HG03460 (cell line): Measurements from ENCODE around the gene MYLK2.
"Not testable (repeated sequence)": the region's sequence is repeated elsewhere in the genome, so short reads cannot be mapped to it uniquely, and the experiment has no call there.

ENCODE experiments used
- ATAC-seq: cut with Tn5 transposase; IDR thresholded peaks from one replicate; pipeline ENCODE4 v1.9.1; 2021; ENCODE audit not compliant: unreplicated experiment

The MYLK2 gene

DNA sequence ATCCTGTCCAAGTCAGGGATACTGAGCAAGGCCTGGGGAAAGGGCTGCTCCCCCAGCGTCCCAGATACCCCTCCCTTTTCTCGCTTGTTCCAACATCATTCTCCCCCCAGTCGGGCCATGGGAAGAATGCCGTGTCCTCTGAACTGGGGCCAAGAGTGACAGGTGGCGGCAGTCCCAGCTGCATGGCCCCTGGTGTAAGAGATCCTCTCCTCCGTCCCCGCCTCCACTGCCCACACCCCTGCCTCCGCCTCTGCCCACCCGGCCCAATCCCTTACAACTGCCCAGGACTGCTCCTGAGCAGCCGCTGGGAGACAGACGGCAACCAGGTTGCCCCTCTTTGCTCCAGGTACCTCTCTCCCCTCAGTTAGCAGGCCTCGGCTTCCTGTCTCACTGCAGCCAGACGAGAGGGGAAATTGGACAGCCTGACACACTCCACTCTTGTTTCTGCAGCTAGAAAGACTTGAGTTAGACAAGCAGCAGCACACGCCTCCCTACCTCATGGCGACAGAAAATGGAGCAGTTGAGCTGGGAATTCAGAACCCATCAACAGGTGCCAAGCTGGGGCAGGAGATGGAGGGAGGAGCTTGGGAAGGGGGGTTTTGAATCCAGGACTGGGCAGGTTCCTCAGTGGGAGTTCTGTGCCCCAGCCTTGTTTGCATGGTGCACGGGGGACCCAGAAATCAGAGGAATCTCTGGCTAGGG, at the start of gene MYLK2:
Gene MYLK2 (plus strand): TSS at position 274 of the 702 bp plus-strand sequence. CDS start 225 bp downstream, at position 499.
- no peak for ATAC-seq

DNA sequence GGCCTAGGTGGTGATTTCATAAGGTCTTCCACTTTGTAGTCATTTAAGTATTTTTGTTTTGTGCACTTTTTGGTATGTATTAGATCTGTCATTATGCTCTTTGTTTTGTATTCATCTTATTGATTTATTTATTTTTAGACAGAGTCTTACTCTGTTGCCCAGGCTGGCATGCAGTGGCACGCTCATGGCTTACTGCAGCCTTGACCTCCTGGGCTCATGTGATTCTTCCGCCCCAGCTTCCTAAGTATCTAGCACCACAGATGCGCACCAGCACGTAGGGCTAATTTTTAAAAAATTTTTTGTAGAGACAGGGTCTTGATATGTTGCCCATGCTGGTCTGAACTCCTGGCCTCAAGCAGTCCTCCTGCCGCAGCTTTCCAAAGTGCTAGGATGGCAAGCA, 49.5 kb upstream of the MYLK2 start:
- no peak for ATAC-seq

DNA sequence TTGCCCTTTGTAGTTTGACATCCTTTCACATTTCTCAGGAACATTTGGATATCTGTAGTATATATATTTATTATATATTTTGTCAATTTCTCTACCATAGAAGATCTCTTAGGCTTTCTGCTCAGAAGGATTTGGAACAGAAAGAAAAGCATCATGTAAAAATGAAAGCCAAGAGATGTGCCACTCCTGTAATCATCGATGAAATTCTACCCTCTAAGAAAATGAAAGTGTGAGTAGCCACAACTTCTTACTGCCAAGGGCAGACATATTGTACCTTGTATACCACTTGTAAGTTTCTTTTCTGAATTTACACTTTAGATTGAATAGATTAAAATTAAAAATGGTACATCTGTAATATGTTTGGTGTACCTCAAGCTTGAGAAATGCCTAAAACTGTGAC, 48.9 kb upstream of the MYLK2 start:
- ATAC-seq = no peak

DNA sequence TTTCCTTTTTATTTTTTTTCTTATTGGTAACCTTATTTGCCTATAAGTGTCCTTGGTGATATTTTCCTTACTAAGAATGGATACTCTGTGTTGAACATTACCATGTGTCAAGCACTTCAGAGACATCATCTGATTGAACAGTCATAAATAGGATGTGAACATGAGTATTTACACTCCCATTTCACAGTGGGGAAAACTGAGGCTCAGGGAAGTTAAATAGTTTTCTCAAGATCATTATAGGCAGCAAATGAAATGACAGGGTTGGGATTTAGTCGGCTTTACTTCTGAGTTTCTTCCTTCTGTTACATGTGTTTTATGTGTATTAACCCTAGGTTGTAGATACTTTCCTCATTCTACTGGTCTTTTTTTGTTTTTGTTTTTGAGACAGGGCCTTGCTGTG, 44.7 kb upstream of the MYLK2 start:
- ATAC-seq = no peak

DNA sequence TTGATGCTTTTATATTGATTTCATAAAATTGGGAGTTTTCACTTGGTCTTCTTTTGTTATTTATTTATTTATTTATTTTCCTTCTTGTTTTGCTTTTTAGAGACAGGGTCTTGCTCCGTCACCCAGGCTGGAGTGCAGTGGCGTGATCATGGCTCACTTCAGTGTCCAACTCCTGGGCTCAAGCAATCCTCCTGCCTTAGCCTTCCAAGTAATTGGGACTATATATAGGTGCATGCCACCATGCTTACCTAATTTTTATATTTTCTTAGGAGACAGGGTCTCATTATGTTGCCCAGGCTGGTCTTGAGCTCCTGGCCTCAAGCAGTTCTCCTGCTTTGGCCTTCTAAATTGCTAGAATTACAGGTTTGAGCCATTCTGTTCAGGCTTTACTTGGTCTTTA, 38.3 kb upstream of the MYLK2 start:
- no peak for ATAC-seq

DNA sequence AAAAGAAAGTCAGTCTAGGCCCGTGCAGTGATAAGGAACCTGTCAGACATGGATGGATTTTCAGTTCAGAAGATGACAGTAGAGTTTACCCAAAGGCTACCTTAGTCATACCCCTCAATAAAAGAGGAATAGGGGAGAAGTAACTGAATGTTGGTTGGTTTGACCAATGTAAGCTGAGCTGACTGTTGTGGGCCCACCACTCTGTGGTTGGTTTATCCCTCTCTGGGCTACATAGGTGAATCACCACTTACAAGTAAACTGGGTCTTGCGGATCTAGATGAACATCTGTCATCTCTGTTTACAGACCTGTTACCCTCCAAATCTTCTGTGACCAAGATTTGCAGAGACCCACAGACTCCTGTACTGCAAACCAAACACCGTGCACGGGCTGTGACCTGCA, 37.2 kb upstream of the MYLK2 start:
- ATAC-seq = no peak

DNA sequence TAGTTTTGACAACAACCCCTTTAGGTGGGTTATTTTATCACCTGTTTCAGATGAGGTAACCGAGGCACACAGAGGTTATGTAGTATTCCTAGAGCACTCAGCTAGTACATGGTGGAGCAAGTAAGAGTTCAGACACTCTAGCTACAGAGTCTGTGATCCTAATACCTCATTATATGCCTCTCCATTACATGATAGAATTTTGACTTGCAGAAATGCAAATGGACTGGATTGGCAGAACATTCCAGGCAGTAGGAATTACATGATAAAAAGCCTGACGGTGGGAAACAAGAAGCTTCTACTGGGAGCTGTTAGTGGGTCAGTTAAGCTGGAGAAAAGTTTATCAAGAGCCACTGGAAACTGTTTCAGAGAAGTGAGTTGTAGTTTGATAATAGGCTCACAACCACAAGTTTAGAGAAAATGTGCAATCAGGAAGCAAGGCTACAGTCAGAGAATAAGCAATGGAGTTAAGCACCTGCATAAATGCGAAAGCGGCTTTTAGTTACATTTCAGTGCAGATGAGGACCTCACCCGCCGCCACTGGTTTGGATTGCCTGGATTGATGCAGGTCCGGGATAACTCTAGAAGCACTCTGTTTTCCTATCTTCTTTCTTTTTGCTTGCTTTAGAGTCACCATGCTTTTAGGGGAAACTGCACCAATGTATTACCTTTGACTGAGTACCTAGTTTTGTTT, 34.7 kb upstream of the MYLK2 start:
- ATAC-seq = no peak

DNA sequence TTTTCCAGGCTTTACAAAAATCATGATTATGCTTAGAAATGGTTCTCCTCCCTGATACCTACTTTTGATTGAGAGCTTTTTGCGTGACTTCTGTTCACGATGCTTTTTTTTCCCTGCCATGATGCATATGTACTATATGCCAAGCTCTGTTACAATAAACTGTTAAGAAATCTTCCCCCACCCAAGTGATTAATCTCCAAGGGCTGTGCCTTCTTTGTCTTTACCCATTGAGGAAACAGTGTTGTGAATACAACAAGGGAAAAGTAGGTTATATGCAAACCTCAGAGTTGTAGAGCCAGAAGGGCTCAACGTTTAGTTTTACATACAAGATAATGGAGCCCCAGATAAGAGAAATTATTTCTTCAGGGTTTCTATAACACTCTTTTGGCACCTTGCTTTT, 34.1 kb upstream of the MYLK2 start:
- no peak for ATAC-seq

DNA sequence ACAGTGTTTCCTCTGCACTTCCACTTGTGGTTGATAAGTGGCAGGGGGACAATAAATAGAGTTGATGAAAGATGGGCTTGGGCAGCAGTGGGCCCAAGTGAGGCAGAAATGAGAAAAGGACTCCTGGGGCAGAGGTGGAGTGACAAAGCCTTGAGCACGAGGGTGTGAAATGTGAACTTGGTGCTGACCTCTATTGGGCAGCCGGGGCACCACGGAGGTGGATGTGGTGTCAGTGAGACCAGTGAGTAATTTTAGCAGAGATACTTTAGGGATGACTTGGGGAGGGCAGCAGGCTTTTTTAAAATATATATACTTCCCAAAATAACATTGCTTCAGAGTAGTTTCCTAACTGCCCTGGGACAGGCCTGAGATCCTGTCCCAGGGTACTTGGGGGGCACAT, 30.6 kb upstream of the MYLK2 start:
- no peak for ATAC-seq

DNA sequence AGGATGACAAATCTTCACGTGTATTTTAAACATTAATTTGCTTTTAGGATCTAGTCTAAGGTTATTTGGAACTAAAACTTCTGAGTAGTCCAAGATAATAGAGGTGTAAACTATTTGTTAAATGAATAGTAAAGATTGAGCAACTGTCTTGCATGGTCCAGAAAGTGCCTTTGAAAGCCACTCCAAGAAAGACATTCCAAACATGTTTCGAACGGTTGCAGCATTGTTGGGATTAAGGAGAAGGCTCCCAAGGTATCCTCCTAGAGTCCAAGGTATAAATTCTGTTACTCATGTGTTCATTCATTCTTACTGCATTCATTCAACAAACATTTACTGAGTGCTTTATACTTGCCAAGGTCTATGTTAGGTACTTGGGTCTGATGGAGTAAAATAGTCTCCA, 28.8 kb upstream of the MYLK2 start:
- no peak for ATAC-seq

DNA sequence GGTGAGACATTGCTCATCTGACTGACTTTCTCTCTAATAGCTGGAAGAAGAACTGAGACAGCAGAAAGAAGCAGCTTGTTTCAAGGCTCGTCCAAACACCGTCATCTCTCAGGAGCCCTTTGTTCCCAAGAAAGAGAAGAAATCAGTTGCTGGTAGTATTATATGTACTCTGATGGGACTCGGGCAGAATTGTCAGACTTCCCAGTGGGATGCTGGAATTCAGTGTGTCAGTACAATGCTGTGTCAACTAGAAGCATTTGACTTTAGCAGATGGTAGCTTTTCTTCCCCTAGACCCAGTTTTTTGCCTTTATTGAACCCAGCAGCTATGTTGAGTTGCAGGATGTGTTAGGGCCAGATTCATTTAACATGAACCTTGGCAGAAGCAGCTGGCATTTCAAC, 21.8 kb upstream of the MYLK2 start:
- no peak for ATAC-seq

DNA sequence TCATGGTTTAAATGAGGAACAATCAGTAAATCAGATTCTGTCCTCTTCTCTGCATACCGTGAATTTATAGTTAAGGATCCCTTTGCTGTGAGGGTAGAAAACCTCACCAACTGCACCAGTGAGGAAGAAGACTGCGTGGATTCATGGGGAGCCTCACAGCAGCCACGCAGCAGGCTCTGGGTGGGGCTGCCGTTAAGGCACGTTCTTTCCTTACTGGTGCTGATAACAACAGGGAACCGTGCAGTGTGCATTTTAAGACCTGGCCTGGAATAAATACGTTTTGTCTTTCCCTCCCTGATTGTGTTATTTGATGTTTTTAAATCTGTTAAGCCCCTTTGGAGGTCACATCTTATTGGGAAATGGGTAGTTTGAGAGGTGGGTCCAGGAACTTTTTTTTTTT, 17.6 kb upstream of the MYLK2 start:
- ATAC-seq = no peak

DNA sequence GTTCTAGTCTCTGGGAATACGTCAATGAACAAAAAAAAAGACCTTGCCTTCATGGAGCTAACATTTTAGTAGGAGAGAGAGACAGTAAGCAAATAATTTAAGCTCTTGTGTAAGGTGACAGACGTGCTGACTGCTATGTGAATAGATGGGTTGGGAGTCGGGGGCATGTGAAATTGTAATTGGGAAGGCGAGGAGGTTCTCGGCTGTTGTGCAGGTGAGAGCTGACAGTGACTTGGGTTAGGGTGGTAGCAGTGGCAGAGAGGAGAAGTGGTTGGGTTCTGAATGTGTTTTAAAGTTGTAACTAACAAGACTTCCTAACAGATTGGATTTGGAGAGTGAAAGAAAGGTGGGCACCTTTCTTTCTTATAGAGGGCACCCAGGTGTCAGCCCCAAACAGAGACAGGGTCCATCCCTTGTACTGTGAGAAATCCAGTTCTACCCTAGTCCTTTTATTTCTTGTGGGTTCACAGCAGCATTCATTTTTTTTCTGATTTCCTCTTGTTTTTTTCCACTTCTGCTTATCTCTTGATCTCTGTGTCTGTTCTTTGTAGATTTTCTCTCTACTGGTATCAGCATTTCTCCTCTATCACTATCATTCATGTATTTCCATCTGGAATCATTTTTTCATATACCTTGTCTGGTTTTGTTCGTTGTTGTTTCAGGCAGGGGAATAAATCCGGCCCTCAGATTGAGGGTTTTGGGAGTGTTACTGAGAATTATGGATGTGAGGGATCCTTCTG, 15.4 kb upstream of the MYLK2 start:
- no peak for ATAC-seq

DNA sequence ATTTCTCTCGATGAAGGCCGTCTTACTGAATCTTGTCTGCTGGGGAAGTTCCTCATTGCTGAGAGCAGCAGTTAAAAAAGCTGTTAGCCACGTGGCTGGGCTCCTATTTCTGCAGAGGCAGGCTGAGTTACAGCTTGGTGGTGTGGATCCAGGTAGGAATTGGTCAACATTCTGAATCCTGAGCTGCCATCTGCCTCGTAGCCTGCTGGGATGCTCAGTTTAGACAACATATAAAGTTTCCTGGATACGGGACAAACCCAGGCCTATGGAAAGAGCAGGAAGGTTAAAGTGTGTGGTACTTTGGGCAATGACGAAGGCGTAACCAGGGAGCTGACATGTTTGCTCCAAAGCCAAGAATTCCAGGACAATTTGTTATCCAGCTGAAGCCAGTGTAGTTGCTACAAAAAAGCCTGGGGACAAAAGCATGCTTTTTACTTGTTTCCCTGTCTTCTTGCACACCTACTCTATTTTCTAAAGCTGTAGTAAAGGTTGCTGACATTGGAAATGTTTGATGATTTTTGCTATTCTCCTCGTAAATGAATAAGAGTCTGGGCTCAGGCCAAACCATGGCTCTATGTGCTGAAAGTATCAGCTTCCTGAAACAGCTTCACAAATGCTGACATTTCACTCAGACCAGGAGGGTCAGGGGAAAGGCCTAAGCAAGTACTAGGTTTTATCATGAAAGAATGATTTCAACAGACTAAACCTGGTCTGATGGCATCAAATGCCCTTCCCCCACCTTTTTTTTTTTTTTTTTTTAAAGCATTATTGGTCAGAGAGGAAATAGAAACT, 12.4 kb upstream of the MYLK2 start:
- no peak for ATAC-seq

DNA sequence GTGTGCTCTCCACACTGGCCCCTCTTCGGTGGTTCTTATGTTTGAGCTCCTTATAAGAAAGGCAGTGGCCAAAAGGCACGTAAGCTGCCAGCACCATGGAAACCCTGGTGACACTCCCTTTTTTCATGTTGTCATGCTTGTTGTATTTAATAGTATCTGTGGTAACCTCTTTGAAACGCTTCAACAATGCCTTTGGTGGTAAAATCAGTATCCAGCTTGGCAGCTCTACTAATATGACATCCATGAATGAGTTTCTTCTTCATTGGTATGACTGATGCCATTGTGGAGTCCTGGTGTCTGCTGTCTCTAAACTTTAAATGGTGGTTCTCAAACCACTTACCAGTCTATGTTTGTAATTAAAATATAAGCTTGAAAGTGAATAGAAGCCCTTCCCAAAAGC, 10.7 kb upstream of the MYLK2 start:
- ATAC-seq = no peak

DNA sequence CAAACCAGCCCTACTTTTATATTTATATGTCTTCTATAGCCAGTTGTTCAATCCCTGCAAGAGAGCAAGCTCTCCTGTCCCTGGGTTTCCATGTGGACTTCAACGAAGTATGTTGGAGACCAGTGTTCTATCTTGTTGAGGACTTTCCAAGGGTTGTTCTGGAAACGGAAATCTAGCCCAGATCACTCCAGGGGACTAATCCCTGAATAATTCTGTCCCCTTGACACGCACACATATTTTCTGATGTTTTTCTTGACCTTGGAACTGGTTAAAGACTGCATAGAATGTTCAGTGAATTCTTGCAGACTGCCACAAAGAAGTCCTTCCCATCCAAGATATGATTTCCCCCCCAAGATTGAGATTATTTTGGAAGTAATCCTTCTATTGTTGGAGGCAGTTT, 9.5 kb upstream of the MYLK2 start:
- ATAC-seq = no peak

DNA sequence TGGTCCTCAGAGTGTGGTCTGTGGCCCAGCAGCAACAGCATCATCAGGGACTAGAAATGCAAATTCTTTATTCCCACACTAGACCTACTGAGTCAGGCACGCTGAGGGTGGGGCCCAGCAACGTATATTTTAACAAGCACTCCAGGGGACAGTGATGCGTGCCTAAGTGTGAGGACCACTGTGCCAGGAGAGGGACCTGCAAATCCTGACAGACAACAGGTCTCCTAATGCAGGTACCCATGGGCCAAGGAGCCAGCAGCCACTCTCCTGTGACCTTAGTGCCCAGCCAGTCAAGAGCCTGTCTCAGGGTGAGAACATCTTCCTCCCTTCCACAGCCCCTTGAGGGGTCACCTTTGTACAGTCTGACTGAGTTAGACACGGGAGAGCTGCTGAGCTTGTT, 8.0 kb upstream of the MYLK2 start:
- ATAC-seq = no peak

DNA sequence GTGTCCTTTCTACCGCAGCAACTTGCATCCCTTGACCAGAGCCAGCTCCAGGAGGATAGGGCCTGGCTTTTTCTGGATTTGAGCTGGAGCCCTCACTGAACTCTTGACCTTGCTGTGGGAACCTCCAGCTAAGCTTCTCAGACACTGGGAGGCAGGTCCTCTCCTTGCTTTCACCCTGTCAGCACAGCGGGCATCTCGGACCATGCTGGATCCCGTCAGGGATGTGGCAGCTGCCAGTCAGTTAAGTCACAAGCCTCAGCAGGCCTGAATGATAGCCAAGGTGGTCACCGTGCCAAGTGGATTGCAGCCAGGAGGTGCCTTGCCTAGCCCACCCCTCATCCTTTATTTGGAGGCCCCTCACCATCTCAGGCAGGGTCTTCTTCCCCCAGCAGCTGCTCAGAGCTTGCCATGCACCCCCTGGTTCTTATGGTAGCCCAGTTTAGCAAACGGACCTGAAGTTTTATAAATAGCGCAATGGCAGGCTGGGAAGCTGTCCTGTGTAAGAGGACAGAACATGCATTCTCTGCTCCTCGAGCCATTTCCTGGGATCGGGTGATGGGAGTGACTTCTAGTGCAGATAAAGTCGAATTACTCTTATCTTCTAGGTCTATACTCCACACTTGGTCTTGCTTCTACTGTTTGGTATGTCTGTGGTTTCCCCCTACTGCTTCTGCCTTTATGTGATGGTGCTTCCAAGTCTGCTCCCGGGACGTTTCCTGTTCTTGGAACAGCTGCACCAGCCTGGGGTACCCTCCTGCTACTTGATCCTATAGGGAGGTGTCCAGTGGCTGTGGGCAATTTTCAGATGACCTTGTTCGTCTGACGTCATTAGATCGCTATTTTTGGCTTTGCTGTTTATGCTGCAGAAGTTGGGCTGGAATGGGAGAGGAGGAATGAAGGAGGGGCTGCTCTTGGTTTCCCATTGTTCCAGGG, 7.1 kb upstream of the MYLK2 start:
- no peak for ATAC-seq

DNA sequence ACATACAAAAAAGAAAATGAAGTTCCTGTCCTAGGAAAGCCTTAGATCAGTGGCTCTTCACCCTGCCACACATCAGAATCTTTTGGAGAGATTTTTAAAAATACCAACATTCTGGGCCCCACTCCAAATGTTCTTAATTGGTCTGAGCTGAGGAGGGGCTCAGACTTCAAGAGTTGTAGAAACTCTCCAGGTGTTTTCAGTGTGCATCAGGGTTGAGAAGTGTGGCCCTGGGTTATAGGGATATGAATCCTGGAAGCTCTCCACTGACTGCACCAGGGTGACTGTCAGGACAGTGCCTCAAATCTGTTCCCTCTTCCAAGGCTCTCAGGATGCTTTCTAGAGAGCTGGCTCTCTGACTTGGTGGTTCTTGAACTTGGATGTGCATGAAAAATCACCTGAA, 5.5 kb upstream of the MYLK2 start:
- ATAC-seq = no peak

DNA sequence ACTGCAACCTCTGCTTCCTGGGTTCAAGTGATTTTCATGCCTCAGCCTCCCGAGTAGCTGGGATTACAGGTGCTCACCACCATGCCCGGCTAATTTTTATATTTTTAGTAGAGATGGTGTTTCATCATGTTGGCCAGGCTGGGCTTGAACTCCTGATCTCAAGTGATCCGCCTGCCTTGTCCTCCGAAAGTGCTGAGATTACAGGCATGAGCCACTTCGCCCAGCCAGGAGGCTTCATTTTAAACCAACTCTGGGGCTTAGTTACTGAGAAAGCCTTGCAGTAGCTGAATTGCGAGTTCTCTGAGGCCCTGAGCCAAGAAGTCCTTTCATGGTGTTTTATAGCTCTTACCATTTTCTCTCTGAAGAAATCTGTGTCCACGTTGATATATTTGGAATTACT, 5.0 kb upstream of the MYLK2 start:
- not testable (repeated sequence) for ATAC-seq
